Prostate gland (tissue), 2 donors: ENCODE data around the gene TPPP.
"Not testable (repeated sequence)": the region's sequence is repeated elsewhere in the genome, so short reads cannot be mapped to it uniquely, and the experiment has no call there.

Source experiments
- CTCF ChIP-seq, 4 experiments: fragments of 200-600 bp in 2 of 4; fragments of 450-650 bp in 2 of 4; sonication (generic) in 2 of 4; IDR thresholded peaks; 1 replicate in 3 of 4; 2 replicates in 1 of 4; pipeline ENCODE4 v1.5.1; 2016 to 2019; ENCODE audit warnings: antibody characterized with exemption in 4 of 4, mild to moderate bottlenecking in 2 of 4, moderate library complexity in 2 of 4
- POLR2AphosphoS5 ChIP-seq: sonication (generic); formaldehyde crosslinking; IDR thresholded peaks from one replicate; pipeline ENCODE4 v1.6.1; 2017; ENCODE audit warnings: antibody characterized with exemption

GRCh38 chr5:723309-723708 is 30.2 kb upstream of the TPPP start:
- not testable (repeated sequence) for TF ChIP-seq CTCF (IDR thresholded peaks at IDR 0.05); POLR2AphosphoS5
